GM21717 (cell line): Measurements from ENCODE around the gene ENGASE.

Experiments used
- ATAC-seq: cut with Tn5 transposase; IDR thresholded peaks from one replicate; pipeline ENCODE4 v1.9.1; 2021; ENCODE audit warnings: mild to moderate bottlenecking, moderate library complexity; ENCODE audit not compliant: unreplicated experiment

Gene ENGASE

DNA sequence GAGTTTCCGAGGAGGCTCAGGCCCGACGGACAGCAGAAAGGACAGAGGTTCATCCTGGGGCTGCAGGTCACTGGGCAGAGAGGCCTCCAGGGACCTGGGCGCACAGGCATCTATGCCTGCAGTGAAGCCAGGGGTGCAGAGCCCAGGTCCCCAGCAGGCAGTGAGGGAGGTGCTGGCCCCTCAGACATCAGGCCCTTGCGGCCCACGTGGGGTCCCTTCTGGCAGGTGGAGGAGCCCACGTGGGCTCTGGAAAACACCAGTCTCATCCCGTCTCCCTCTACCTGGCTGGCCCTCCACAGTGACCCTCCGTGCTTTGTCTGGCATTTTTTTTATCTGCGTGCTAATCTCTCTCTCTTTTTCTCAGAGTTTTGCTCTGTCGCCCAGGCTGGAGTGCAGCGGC is 36.5 kb downstream of the ENGASE start:
- ATAC-seq: no peak

DNA sequence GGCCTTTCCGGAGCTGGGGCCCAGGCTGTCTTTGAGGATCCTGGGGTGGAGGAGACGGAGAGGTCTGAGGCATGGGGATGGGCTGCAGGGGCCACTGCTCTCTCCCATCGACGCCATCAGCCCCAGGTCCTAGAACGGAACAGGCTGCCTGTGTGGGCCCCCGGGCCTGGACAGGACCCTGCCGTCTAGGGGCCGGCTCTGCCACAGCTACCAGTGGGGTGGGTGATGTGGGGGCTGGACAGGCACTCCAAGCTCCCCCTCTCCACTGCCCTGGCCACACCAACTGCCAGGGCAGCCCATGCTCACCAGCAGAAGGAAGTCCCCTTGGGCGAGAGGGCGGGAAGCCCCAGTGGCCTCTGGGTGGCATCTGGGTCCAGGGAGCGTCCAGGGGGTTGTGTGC is 37.8 kb downstream of the ENGASE start:
- ATAC-seq: no peak

DNA sequence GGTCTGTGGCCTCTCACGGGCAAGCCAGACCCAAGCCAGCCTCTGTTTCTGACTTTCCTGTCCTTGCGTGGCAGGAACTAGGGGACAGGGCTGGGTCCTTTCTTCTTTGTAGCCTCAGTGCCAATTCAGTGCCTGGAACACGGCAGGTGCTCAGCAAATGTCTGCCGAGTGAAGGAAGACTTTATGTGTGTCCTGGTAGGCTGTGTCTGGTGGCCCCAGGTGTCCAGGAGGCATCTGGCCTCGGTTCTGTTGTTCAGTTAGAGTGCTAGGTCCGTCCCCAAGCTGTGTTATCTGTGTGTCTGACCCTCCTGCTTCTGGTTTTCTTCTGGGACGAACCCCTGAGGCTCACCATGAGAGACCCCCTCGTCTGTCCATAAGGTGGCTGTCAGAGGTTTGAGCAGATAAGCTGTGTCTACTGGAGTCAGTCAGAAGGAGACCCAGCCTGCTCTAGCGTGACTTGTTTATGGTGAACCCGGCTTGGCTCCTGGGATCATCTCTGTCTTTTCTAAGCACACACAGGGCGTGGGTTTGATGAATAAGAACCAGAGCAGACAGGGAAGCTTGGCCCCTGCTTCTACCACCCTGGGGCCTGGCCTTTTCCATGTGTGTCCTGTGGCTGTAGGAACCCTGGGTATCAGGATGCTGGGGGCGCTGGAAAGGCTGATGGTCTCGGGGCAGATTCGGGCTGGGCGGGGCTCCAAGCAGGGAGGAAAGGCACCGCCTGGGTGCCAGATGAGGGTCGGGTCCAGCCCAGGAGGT is 39.3 kb downstream of the ENGASE start:
- no peak for ATAC-seq

DNA sequence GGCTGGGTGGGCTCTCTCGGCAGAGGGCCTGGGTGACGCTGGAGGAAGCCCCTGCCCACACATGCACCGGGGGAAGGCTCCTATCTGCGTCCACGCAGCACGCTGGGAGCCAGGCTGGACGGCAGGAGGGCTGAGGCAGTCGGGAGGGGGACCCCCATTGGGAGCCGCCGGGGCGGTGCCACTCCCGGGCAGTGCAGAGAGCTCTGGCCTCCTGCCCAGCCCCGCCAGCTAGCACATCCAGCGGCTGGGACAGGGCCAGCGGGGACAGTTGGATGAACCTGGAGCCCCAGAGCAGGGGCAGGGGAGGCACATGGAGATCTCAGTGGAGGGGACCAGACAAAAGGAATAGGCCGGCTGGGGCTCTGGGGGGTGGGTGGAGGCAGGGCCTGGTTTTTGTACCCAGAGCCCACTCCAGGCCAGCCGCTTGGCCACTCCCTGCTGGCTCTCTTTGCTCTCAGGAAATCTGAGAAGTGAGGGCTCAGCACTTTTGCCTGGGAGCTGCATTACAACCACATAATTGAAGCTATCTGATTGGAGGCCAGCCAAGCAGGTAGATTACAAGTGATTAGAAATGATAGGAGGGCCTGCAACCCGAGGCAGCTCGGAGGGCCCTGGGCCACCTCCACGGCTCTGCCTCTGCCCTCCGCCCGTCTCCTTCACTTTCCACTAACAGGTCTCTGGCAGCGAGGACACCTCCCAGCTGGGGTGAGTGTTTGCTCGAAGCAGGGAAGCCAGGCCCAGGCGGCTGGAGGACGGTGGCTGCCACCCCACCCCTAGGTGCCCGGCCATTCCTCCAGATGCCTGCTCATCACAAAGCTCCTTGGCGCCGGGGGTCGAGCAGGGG is 40.1 kb downstream of the ENGASE start:
- no peak for ATAC-seq

DNA sequence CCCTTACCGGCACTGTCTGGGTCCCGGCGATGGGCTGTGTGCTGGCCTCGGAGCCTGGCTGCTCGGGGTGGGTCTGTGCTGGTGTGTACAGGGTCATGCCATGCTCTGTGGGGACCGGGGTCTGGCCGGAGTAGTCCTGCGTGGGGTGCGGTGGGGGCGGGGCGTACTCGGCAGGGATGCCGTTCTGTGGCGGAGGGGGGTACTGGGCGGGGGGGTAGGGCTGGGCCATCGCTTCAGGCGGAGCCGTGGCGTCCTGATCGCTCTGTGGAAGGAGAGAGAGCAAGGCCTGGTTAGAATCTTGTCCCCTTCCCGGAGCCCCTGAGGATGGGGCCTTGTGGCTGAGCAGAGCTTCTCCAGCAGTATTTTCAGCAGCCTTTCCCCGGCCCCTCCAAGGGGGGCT is 40.9 kb downstream of the ENGASE start:
- no peak for ATAC-seq

DNA sequence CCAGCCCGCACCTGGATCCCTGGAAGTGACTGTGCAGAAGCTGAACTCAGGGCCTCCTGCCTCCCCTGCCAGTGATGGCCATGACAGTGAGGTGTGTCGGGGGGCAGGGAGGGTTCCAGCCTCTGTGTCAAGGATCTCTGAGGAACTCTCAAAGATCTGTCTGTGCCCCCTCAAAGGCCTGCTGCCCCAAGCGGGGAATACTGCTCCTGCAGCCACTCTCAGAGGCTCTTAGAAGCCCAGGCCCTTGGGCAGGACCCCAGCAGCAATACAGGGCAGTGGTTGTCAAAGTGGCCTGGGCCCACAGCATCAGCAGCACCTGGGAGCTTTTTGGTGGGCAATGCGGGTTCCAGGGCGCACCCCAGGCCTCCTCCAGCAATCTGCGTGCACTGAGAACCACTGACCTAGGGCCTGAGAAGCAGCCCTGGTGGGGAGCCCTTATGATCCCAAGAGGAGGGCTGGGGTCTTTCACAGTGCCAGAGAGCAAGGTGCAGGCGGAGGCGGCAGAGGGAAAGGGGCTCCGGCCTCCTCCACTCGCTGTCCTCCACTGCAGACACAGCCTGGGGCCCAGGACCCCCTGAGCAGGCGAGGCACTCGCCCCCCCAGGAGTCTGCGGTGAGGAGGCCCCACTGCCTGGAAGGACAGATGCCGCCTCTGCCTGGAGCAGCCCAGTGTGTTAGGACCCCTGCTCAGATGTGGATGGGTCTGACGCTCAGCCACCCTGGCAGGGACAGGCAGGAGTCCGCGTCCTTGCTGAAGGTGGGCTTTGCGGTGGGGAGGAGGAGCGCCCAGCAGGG is 42.1 kb downstream of the ENGASE start:
- no peak for ATAC-seq

DNA sequence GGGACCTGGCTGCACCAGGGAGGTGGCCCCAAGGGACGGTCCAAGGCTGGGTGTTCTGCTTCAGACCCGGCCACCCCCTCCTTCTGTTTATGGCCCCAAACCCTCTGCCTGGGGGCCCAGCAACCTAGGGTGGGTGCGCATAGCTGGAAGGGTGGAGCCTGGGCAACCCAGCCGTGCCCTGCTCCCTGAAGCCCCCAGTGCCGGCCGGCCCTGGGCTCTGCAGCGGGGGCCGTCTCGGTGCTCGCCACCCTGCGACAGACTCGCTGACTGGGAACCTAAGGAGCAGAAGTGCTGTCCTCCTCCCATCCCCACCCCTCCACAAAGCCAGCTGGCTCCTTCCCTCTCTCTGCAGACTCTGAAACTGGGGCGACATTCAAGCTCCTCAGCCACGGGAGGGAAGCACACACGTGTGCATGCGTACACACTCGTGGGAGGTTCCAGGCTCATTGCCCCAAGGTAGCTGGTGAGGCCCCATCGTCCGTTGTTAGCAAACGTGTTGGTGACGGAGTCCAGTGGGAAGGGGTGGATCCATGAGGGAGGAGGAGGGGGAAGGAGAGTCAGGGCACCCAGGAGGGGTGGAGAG is 43.4 kb downstream of the ENGASE start:
- ATAC-seq: no peak

DNA sequence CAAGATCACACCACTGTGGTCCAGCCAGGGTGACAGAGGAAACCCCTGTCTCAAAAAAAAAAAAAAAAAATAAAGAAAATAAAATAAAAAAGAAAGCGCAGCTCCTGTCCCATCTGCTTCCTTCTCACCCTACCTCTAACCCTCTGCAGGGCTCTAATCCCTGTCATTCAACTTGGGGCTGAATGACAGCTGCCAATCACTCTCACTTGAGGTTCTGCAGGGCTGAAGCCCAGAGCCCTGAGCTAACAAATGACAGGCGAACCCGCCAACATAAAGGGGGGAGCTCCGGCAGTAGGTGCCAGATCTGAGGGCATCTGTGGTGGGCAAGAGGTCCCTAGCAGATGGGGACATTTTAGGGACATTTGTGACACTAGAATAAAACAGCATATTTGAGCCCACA is 44.3 kb downstream of the ENGASE start:
- ATAC-seq: no peak

DNA sequence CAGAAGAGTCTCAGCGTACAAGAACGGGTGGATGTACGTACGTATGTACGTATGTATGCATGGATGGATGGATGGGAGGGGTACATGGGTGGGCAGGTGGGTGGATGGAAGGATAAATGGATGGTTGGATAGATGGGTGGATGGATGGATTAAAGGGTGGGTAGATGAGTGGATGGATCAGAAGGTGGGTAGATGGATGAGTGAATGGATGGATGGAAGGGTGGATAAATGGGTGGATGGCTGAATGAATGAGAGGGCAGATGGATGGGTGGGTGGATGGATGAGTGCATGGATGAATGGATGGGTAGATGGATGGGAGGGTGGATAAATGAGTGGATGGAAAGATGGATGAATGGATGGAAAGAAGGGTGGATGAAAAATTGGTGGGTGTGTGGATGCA is 45.6 kb downstream of the ENGASE start:
- ATAC-seq: no peak

DNA sequence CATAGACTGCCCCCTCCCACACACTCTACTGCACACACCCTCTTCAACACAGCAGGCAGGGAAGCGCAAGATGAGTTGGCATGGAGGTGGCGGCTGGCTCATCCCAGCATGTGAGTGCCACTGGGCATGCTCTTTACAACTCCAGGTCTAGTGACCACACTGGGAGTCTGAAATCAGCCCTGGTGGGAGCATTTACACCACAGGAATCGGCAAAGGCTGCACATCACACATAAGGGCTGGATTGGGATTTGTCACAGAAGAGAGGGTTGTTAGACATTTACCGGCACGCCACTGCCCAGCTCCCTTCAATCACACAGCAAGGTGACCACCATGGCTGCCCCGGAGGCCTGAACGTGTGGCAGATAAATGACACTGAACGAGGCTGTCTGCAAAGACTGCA is 49.4 kb downstream of the ENGASE start:
- ATAC-seq: no peak

DNA sequence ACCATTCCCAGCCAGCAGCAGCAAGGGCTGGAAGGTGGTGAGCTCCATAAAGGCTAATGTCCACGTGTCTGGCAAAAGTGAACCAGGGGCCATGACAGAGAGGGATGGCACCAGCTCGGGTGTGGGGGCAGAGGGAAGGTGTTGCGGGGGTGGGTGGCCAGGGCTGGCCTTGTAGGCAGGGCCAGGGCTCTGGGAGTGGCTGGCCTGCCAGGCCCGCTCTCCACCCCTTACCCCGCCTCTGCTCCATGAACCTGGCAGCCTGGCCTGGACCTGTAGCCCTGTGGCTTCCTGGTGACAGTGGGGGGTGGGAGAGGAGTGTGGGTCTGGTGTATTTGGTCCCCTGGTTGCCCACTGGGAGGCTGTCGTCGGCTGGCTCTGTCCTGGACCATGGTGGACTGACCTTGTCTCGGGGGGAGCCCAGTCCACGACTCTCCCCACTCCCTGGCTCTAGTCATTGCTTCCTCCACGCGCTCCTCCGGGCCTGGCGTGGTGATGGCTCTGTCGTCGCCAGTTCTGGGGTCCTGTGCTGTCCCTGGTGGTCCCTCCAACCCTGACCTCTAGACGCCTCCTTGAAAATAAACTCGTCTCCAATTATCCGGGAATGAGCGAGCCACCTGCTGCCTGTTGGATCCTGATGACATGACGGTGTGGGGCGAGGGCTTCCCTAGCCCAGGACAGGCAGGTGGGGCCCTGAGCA is 50.0 kb downstream of the ENGASE start:
- no peak for ATAC-seq

DNA sequence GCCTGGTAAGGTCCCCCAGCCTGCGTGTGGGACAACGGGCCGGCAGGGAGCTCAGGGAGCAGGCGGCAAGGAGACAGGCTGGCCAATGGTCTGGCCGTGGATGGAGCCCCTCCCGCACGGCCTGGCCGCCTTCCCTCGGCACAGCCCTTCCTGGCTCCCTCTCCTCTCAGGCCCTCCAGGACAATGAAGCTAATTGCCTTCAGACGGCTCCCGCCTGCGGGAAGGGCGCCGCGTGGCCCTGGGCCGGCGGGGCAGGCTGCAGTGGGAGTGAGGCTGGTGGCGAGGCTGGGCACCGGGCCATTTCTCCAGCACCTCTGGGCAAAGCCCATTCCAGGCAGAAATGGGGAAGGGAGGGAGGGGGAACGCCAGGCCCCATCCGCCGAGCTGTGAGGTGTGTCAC is 50.9 kb downstream of the ENGASE start:
- no peak for ATAC-seq

DNA sequence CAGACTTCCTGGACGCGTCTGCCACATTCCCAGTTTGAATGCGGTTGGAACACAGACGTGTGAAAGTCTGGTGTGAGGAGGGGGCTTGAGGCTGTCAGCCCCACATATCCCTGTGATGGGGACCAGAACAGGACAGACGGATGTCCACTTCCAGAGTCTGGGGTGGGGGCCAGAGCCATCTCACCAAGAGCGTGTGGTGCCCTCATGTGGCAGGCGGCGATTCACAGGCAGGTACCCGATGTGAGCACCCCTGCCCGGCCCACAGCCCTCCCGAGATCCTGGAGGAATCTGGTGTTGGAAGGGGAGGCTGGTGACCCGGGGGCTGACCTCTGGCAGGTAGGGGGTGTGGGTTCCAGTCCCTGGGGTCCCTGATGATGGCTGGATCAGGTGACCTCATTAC is 51.5 kb downstream of the ENGASE start:
- ATAC-seq: no peak

DNA sequence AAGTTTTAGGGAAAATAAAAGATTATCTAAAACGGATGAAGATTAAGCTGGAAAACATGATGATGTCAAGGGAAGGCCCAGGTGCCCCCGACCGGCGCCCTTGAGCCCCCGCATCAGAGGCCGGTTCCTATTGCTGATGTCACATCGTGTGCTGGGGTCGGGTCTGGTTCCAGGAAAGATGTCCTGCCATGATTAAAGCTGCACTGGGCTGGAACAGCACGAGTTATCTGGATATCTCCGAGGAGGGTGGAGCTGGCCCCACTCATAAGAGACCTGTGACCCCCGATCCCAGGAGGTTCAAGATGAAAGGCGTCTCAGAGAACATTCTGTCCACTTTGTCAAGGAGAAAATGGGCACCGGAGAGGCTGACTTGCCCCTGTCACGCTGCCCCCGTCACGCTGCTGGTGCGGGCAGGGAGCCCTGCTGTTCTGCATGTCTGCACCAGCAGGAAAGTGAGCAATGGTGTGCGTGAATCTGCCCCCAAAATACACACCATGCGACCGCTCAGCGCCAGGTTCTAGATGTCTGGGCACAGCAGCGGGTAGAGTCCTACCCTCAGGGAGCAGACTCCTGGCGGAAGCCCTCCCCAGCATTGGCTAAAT is 53.0 kb downstream of the ENGASE start:
- no peak for ATAC-seq

DNA sequence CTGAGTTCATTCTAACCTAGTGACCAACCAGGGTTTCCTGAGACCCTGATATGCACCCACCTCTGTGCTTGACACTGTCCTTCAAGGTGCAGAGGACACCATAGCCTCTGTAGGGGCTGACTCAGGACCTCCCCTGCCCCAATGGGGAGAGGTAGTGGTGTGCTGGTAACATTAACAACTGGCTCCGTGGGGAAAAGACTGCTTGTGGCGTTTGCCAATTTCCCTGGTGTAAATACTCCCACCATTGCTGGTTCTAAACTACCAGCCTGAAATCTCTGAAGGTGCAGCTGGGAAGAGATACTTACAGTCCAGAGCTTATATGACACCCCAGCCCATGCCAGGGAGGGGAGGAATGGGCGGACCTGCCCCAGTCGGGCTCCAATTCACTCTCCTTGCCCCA is 54.9 kb downstream of the ENGASE start:
- ATAC-seq: no peak

DNA sequence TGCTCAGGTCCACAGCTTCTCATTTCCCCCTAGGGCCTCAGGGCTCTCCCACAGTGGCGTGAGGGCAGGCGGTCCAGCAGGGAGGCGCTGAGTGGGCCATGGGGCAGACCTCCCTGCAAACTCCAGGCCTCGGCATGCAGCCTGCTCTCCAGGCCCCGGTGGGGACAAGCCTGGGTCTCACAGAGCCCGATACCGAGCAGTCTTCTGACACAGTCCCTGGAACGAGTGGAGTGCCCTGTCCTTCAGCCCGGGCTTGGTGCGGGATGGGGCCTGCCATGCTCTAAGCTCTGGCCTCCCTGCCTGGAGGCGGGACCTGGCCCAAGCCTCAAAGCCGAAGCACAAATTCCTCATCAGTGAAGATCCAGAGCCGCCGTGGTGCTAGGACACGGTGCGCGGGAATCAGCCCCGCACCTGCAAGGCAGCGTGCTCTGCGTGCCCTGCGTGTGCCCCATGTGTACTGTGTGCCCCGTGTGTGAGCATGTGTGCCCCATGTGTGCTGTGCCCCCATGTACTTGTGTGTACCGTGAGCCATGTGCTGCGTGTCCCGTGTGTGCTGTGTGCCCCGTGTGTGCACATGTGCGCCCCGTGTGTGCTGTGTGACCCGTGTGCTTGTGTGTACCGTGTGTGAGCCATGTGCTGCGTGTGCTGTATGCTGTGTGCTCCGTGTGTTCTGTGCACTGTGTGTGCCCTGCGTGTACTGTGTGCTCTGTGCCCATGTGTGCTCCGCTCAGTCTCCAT is 56.1 kb downstream of the ENGASE start:
- no peak for ATAC-seq

DNA sequence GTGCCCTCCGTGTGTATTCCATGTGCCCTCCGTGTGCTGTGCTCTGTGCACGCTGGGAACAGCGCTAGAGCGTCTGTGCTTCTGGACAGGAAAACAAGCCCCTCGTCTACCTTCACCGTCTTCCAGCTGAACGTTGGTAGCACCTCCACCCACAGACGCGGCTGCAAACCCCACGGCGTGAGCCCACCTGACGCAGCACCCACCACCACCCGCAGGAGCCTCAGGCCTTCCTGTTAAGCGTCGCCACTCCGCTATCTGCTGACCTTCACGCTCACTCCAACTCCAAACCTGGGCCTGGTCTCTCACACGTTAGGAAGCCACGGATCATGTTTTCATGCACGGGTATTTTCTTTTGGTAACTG is 56.6 kb downstream of the ENGASE start:
- ATAC-seq: no peak

DNA sequence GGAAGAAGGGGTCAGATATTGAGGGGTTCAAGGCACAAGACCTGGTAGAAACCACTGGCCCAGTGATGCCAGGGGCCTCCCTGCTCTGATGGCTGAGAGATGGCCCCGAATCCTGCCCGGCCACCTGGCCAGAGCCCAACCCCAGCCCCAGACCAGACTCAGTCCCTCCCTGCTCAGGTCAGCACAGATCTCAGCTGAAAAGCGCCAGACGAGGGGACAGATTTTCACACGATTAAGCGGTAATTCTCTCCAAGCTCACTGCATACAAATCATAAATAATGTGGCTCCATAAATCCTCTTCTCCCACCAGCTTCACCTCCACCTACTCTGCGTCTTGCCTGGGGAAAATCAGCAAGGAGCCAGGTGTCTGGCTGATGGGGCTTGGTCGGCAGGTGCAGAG is 57.1 kb downstream of the ENGASE start:
- no peak for ATAC-seq

DNA sequence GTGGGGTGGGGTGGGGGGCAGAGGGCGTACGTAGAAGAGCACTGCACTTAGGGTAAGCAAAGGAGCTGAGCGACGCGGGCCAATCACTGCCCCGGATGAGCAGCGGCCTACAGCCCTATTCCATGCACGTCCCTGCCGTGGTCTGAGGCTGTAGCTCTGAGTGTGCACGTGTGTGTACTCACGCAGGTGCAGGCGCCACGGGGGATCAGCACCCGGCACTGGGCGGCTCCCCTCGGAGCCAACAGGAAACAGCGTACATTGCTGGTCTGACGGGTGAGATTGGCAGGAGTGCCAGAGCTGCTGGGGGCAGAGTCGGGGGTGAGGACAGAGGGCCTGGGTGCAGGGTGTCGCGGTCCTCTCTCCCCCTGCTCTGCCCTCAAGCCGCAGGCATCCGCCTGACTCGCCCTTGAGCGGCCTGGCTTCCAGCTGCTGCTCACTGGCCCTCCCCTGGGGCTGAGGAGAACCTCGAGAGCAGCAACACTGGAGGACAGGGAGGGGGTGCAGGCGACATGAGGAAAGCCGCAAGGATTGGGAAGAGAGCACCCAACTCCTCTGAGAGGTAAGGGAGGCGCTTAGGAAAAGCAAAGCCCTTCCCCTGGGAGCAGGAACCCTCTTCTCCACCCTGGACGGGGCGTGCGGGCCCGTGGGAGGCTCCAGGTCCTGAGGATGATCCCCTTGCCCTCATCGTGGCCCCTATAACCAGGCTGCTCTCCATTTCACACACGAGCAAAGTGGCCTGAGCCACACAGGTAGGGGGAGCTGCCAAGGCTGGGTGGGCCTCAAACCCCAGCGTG is 57.8 kb downstream of the ENGASE start:
- no peak for ATAC-seq
